Stimulated activated CD8-positive, alpha-beta memory T cell treated with anti-CD3 and anti-CD28 coated beads, Interleukin-4, amount 100 ng/mL, for 24 hours (primary cell): ENCODE results near the gene STXBP2.
"Not testable (repeated sequence)": the region's sequence is repeated elsewhere in the genome, so short reads cannot be mapped to it uniquely, and the experiment has no call there.

Experiments used
- DNase-seq: peaks from one replicate; pipeline ENCODE4 v3.0.0-alpha.2; 2020; ENCODE audit warnings: low read depth

The STXBP2 gene

DNA sequence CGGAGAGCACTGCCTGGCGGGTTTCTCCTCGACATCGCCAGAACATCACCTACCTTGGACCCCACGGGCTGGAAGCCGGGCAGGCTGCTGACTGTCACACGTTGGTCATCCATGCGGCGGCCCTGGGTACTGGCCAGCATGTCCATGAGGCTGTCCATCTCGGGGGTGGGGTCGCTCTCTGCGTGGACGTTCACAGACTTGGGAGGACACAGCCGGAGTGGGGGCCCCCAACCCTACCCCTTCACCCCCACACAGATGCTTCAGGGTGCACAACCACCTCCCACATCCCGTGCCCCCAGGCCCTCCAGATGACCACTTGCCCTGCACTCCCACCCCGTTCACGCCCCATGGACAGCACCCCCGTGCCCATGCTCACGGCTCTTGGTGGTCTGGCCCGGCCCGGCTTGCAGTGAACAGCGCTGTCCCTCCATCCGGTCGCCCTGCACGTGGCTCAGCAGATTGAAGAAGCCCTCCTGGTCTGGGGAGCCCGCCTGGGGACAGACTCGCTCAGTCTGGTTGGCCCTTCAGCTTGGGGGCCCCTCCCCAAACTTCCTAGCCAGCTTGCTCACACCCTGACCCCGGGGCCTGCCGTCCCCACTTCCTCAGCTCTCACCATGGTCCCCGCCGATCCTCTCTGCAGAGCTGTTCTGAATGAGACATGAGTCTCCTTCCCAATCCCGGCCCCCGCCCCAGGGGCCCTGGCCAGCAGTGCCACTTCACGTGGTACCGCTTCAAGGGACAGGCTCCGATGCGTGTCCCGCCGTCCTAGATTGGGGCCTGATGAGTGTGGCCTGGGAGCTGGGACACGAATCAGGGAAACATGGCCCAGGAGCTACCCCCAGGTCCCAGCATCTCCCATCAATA, 4.3 kb upstream of the STXBP2 start:
- no peak for DNase-seq

- DNase-seq: no peak
Measured at GRCh38 chr19:7633698-7634097, 3.2 kb upstream of the STXBP2 start, which contains the start of gene PCP2. PCP2 (minus strand) TSS chr19:7633719; CDS start chr19:7633457, 262 bp downstream.

- DNase-seq: no peak
Measured at GRCh38 chr19:7635670-7636069, 1.2 kb upstream of the STXBP2 start.

DNA sequence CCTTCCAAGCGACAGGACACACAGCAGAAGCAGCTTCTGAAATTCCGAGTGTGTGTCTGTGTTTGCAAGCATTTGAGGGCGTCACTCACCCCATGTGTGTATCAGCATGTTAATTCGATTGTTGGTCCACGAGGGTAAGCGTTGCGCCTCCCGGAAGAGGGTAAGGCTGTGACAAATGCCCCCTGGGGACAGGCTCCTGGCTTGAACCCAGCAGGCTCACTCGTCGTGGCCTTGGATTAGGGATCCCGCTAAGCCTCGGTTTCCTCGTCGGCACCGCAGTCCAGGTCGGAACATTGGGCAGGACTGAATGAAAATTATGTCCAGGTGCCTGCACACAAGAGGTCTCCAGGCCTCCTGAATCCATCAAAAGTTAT, 606 bp upstream of the STXBP2 start:
- DNase-seq: no peak

- no peak for DNase-seq
Measured at GRCh38 chr19:7637374-7638256, 705 bp downstream of the STXBP2 start.

- DNase-seq: no peak
Measured at GRCh38 chr19:7638802-7639465, 2.0 kb downstream of the STXBP2 start.

DNA sequence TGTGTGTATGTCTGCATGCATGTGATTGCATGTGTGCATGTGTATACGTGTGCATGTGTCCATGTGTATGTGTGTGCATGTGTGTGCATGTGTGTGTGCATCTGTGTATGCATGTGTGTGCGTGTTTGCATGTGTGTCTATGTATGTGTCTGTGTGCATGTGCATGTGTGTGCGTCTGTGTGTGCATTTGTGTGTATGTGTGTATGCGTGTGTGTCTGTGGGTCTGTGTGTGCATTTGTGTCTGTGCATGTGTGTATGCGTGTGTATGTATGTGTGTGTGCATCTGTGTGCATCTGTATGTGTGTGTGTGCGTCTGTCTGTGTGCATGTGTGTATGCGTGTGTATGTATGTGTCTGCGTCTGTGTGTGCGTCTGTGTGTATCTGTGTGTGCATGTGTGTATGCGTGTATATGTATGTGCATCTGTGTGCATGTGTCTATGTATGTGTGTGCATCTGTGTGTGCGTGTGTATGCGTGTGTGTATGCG, 3.0 kb downstream of the STXBP2 start:
- DNase-seq: no peak

GRCh38 chr19:7640803-7641202, 3.9 kb downstream of the STXBP2 start:
- DNase-seq: no peak

GRCh38 chr19:7641290-7642276, 4.7 kb downstream of the STXBP2 start:
- DNase-seq: no peak

DNA sequence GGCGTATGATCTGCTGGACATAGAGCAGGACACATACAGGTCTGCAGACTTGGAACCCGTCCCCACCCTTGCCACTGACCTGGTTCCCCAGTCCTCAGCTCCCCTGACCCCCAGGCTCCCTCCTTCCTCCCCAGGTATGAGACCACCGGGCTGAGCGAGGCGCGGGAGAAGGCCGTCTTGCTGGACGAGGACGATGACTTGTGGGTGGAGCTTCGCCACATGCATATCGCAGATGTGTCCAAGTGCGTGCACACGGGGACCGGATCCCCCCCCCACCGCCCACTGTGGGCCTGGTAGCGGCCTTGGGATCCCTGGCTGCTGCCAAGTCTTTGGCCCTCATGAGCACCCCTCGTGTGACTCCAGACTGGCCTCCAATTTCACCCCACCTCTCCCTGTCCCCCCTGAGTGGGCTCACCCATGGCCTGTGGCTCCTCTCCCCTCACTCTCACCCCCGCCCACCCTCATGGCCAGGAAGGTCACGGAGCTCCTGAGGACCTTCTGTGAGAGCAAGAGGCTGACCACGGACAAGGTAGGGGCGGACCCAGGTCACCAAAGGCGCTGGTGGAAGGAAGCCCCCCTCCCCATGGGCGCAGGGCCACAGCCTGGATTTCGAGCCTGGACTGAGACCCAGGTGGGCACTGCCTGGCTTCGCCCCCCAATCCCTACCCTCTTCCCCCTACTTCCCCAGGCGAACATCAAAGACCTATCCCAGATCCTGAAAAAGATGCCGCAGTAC, 5.6 kb downstream of the STXBP2 start:
- DNase-seq: no peak

- DNase-seq: no peak
Measured at GRCh38 chr19:7643031-7643415, 6.1 kb downstream of the STXBP2 start.

DNA sequence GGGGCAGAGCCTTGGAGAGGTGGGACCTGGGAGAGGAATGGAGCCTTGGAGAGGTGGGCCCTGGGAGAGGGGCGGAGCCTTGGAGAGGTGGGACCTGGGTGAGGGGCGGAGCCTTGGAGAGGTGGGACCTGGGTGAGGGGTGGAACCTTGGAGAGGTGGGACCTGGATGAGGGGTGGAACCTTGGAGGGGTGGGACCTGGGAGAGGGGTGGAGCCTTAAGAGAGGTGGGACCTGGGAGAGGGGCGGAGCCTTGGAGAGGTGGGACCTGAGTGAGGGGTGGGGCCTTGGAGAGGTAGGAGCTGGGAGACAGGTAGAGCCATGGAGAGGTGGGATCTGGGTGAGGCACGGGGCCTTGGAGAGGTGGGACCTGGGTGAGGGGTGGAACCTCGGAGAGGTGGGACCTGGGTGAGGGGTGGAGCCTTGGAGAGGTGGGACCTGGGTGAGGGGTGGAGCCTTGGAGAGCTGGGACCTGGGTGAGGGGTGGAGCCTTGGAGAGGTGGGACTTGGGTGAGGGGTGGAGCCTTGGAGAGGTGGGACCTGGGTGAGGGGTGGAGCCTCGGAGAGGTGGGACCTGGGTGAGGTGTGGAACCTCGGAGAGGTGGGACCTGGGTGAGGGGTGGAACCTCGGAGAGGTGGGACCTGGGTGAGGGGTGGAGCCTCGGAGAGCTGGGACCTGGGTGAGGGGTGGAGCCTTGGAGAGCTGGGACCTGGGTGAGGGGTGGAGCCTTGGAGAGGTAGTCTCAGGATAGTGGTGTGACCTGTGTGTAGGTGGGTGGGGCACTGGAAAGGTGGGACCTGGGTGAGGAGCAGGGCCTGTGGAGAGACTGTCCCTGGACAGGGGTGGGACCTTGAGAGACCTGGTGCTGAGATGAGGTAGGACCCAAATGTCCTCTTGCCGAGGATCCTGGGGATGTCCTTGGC, 7.0 kb downstream of the STXBP2 start:
- not testable (repeated sequence) for DNase-seq

DNA sequence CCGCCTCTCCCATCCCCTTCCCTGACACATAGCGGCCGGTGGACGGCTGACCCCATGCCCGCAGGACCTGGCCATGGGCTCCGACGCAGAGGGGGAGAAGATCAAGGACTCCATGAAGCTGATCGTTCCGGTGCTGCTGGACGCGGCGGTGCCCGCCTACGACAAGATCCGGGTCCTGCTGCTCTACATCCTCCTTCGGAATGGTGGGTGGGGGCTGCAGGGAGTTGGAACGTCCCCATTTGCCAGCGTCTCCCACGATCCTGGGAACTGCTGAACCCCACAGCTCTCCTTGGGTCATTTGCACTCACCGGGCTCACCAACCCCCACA, 7.6 kb downstream of the STXBP2 start:
- no peak for DNase-seq

- DNase-seq: no peak
Measured at GRCh38 chr19:7645163-7645562, 8.3 kb downstream of the STXBP2 start.

DNA sequence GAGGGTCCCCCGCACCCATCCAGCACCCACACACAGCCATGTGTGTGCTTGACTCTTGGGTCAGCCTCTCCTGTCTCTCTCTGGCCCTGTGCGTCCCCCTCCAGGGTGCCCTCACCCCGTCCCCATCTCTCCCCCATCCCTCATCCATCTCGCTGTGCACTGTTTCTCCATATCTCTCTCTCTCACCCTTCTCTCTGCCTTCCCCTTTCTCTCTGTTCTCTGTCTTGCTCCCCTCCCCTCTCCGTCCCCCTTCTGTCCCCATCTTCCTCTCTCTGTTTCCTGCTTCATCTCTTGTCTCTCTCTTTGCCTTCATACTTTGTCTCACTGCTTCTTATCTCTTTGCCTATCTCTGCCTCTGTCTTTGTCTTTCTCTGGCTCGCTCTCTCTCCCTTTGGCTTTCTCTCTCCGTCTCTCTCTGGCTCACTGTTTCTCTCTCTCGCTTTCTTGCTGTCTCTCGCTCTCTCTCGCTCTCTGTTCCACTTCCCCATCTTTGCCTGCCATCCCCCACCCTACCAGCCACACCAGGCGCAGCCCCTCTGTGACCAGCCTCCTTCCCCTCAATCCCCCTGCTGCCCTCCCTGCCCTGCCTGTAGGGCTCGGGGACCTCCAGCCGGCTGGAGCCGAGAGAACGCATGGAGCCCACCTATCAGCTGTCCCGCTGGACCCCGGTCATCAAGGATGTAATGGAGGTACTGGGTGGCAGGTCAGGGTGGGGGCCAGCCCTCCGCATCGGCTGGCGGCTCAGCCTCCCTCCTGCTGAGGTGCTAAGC, 8.9 kb downstream of the STXBP2 start:
- no peak for DNase-seq

- DNase-seq: no peak
Measured at GRCh38 chr19:7646426-7646700, 9.5 kb downstream of the STXBP2 start.

- no peak for DNase-seq
Measured at GRCh38 chr19:7647156-7647555, 10.2 kb downstream of the STXBP2 start.

DNA sequence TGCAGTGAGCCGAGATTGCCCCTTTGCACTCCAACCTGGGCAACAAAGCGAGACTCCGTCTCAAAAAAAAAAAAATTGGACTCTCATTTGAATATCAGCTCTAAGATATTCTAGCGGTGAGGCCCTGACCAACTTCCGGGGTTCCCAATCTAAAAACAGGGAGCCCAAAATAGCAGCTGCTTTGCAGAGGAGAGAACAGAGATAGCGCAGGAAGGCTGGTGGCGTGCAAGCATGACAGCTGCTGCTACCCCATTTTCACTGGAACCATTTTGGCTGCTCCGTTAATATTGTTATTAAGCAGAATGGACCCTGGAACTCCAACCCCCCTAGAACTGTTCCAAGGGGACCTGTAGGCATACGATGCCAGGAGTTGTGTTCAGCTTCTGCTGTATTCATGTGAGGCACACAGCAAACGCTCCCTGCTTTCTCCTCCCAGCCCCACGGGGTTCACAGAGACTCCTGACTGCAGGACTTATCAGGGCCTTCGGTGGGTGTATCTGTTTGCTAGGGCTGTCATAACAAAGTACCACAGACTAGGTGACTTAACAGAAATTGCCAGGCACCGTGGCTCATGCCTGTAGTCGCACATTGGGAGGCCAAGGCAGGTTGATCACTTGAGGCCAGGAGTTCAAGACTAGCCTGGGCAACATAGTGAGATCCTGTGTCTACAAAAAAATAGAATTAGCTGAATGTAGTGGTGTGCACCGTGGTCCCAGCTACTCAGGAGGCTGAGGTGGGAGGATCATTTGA, 11.5 kb downstream of the STXBP2 start:
- DNase-seq: no peak
